ENCODE data around the gene PTPN2. TPM values are rescaled to one million over a fixed set of nuclear protein-coding genes. Genes with fewer than 3 reads are reported as not detected.
A peak's percentile ranks its signal among the peaks of the same experiment; 100 is the strongest.

The PTPN2 gene
- total and polyA plus RNA-seq, 11 donors, result 7.5 to 33.1 (median 11.5) TPM

- TF ChIP-seq CTCF (IDR thresholded peaks at IDR 0.05) (no peak), POLR2A (IDR thresholded peaks at IDR 0.05) (no peak)
- WGBS, 4 donors, result 94 to 97% (median 97%) methylated on average over 6 of the region's 6 CpGs
- H3K9me3 ChIP-seq, result no peaks in the 10 kb centered on the region
- H3K27me3 ChIP-seq, result no peaks in the 10 kb centered on the region
- peak overlapping the region in 1 of 12 donors; percentile 92 for H3K27ac ChIP-seq
- DNase-seq (no peak), ATAC-seq (no peak)
- peaks cover 0 to 68% (median 5%) of the 10 kb centered on the region in 12 donors for H3K4me1 ChIP-seq
- no peak overlapping the region for H3K4me3 ChIP-seq
- intact Hi-C loops (cut with DNase I), result no loop called here
- peaks cover 0 to 5% (median 1%) of the 10 kb centered on the region in 9 donors for H3K36me3 ChIP-seq
Measured at GRCh38 chr18:12841070-12841469, 43.0 kb downstream of the PTPN2 start.

- peaks cover 0 to 12% (median 7%) of the 10 kb centered on the region in 9 donors for H3K36me3 ChIP-seq
- no peaks in the 10 kb centered on the region for H3K9me3 ChIP-seq
- H3K4me3 ChIP-seq, result no peak overlapping the region
- peak overlapping the region in 2 of 12 donors; percentile 13 to 92 for H3K27ac ChIP-seq
- H3K4me1 ChIP-seq, result peaks cover 0 to 68% (median 5%) of the 10 kb centered on the region in 12 donors
- intact Hi-C loops (cut with DNase I), result no loop called here
- no peak for DNase-seq
- 94 to 96% (median 95%) methylated on average over 3 of the region's 3 CpGs for WGBS, 4 donors
- TF ChIP-seq POLR2A (IDR thresholded peaks at IDR 0.05), result no peak
- no peak for TF ChIP-seq CTCF (IDR thresholded peaks at IDR 0.05)
- ATAC-seq, result no peak
- no peaks in the 10 kb centered on the region for H3K27me3 ChIP-seq
Measured at GRCh38 chr18:12840382-12840781, 43.7 kb downstream of the PTPN2 start.

- Histone ChIP-seq H3K4me1 (peaks cover 0 to 65% (median 5%) of the 10 kb centered on the region in 12 donors), H3K27me3 (no peaks in the 10 kb centered on the region), H3K4me3 (peak overlapping the region in 1 of 12 donors; percentile 18), H3K9me3 (no peaks in the 10 kb centered on the region), H3K36me3 (peaks cover 0 to 14% (median 8%) of the 10 kb centered on the region in 9 donors), H3K27ac (peak overlapping the region in 7 of 12 donors; percentile 2 to 92 (median 25))
- ATAC-seq (peak in 3 of 4 donors; percentile 48 to 73 (median 71)), DNase-seq (no peak)
- TF ChIP-seq POLR2A (IDR thresholded peaks at IDR 0.05), result no peak
- no peak for TF ChIP-seq CTCF (IDR thresholded peaks at IDR 0.05)
- intact Hi-C loops (cut with DNase I), result no loop called here
- 91 to 94% (median 94%) methylated on average over 1 of the region's 1 CpG for WGBS, 4 donors
Measured at GRCh38 chr18:12839526-12840196, 44.4 kb downstream of the PTPN2 start.

- Histone ChIP-seq H3K27me3 (no peaks in the 10 kb centered on the region), H3K36me3 (peaks cover 0 to 20% (median 8%) of the 10 kb centered on the region in 9 donors), H3K9me3 (no peaks in the 10 kb centered on the region), H3K27ac (peak overlapping the region in 7 of 12 donors; percentile 2 to 92 (median 25)), H3K4me3 (peak overlapping the region in 1 of 12 donors; percentile 18), H3K4me1 (peaks cover 0 to 59% (median 5%) of the 10 kb centered on the region in 12 donors)
- no peak for DNase-seq
- TF ChIP-seq CTCF (IDR thresholded peaks at IDR 0.05), result no peak
- no peak for TF ChIP-seq POLR2A (IDR thresholded peaks at IDR 0.05)
- WGBS, 4 donors, result 76 to 92% (median 87%) methylated on average over 2 of the region's 2 CpGs
- peak in 1 of 4 donors; percentile 27 for ATAC-seq
- intact Hi-C loops (cut with DNase I), result no loop called here
Measured at GRCh38 chr18:12839057-12839525, 44.9 kb downstream of the PTPN2 start.

Measured in heart left ventricle (tissue), 16 donors.